ENCODE results near the gene ARSK. TPM values are rescaled to one million over a fixed set of nuclear protein-coding genes. Genes with fewer than 3 reads are reported as not detected.

ARSK gene
- total and polyA plus RNA-seq, 2 of the 4 experiments (the other 2 are of a cell fraction), result 15.1 to 22.0 TPM

- peak; percentile 88 for ATAC-seq (ENCODE audit: low read depth)
- H3K79me1 ChIP-seq (ENCODE audit: low read depth in 1 of 2, low read length in 2 of 2), result peaks cover 30 to 45% of the 10 kb centered on the region in 2 experiments
- no peak overlapping the region for H4K91ac ChIP-seq (ENCODE audit: insufficient read depth, low read depth, low read length)
- intact Hi-C loops (cut with micrococcal nuclease) (loop anchor here (5.0 kb wide), 1 partner anchor 38 kb away; no protein-coding TSS in a partner anchor), dilution Hi-C loops (cut with HindIII; ENCODE audit: low sequenced_read_pairs, unreplicated experiment) (no loop called here), in situ Hi-C loops (cut with MboI; ENCODE audit: low sequenced_read_pairs) (no loop called here)
- no peak overlapping the region for H3K4me2 ChIP-seq (ENCODE audit: low read depth, low read length)
- H3K27ac ChIP-seq (ENCODE audit: insufficient read depth, low read length), result no peak overlapping the region
- H3K36me3 ChIP-seq (ENCODE audit: control insufficient read depth, insufficient read depth, low read length), result peaks cover 12% of the 10 kb centered on the region
- no peak overlapping the region for H4K5ac ChIP-seq (ENCODE audit: low read depth, low read length)
- H4K20me1 ChIP-seq (ENCODE audit: insufficient read depth, low read length), result no peaks in the 10 kb centered on the region
- BruUV-seq (replicated peaks), result no TSS peak
- 57% methylated on average over 1 of the region's 2 CpGs; no CpG with 5 or more reads in 1 of the 2 experiments for WGBS, 2 experiments (ENCODE audit: extremely low coverage in 2 of 2, insufficient read length in 1 of 2)
- H3K27me3 ChIP-seq (ENCODE audit: control insufficient read depth, insufficient read depth, low read length), result no peaks in the 10 kb centered on the region
- no peak overlapping the region for H2BK120ac ChIP-seq (ENCODE audit: low read depth, low read length)
- H3K4ac ChIP-seq (ENCODE audit: low read depth, low read length), result no peak overlapping the region
- no peak overlapping the region for H3K9ac ChIP-seq (ENCODE audit: low read depth, low read length)
- H2BK5ac ChIP-seq (ENCODE audit: low read depth, low read length, poor library complexity, severe bottlenecking), result peak overlapping the region; percentile 18
- H3K56ac ChIP-seq (ENCODE audit: extremely low read depth, insufficient read depth, low read length), result no peak overlapping the region
- no peak overlapping the region for H3K23ac ChIP-seq (ENCODE audit: low read depth, low read length)
- CTCF ChIA-PET, result no interaction called here
- no peak overlapping the region for H3K4me3 ChIP-seq (ENCODE audit: insufficient read depth, low read depth, low read length)
- no peaks in the 10 kb centered on the region; the same call in 1 of the 2 replicates for H3K4me1 ChIP-seq (ENCODE audit: control insufficient read depth, insufficient read depth, low read length)
- H2BK20ac ChIP-seq (ENCODE audit: low read depth, low read length), result no peak overlapping the region
- TF ChIP-seq FOS (IDR thresholded peaks at IDR 0.05; ENCODE audit: low read depth, low read length) (0 out of 2 replicates have a peak, but pooled peaks have one; percentile 31), RCOR1 (IDR thresholded peaks at IDR 0.05; ENCODE audit: insufficient replicate concordance, low read length) (no peak), CEBPB (IDR thresholded peaks at IDR 0.05; ENCODE audit: low read depth, low read length) (0 out of 2 replicates have a peak, but pooled peaks have one; percentile 8)
- no peaks in the 10 kb centered on the region for H3K9me3 ChIP-seq (ENCODE audit: control insufficient read depth, insufficient read depth, low read length)
- no peak overlapping the region for H2AK5ac ChIP-seq (ENCODE audit: low read depth, low read length)
- 0 out of 2 replicates have a peak overlapping the region, but pooled peaks have one; percentile 2 for H3K14ac ChIP-seq (replicated peaks; ENCODE audit: low read depth, low read length)
- DNase-seq, result peak; percentile 95
- H3K9me1 ChIP-seq (ENCODE audit: insufficient read depth, low read length), result peaks cover 5% of the 10 kb centered on the region; the same call in 1 of the 2 replicates
- H2AFZ ChIP-seq (replicated peaks; ENCODE audit: low read length, poor library complexity), result no peak overlapping the region
- H2BK15ac ChIP-seq (ENCODE audit: low read depth, low read length), result no peak overlapping the region
- H3K18ac ChIP-seq (ENCODE audit: low read depth, low read length), result no peak overlapping the region
- no peak overlapping the region for H4K8ac ChIP-seq (ENCODE audit: low read depth in 2 of 2, low read length in 2 of 2)
- H2AK9ac ChIP-seq (replicated peaks; ENCODE audit: low read depth, low read length, poor library complexity), result no peak overlapping the region
- POLR2A ChIA-PET (ENCODE audit: unreplicated experiment), result no interaction called here
Observed at GRCh38 chr5:95530416-95530815, 24.5 kb upstream of the ARSK start.
